Breast epithelium (tissue), 4 donors: ENCODE data around the gene ZMYM3. TPM values are rescaled to one million over a fixed set of nuclear protein-coding genes. Genes with fewer than 3 reads are reported as not detected.
"Not testable (repeated sequence)": the region's sequence is repeated elsewhere in the genome, so short reads cannot be mapped to it uniquely, and the experiment has no call there.

Experiments
- DNase-seq, 2 donors: peaks; one replicate each; pipeline ENCODE4 v3.0.0-alpha.2; 2019; ENCODE audit warnings: low spot score in 2 of 2
- H3K27ac ChIP-seq, 2 donors: fragments of 200-600 bp; sonication (generic) in 1 of 2; one replicate each; pipeline ENCODE4 v1.5.1; 2016 to 2019; ENCODE audit warnings: mild to moderate bottlenecking in 1 of 2
- H3K27me3 ChIP-seq, 2 donors: fragments of 200-600 bp; sonication (generic) in 1 of 2; one replicate each; pipeline versions ENCODE4 v1.5.1 to v1.6.0; 2017 to 2019; ENCODE audit warnings: control low read depth in 1 of 2, mild to moderate bottlenecking in 1 of 2
- H3K36me3 ChIP-seq: fragments of 200-600 bp; one replicate; pipeline ENCODE4 v1.5.1; 2019
- H3K4me1 ChIP-seq, 2 donors: fragments of 200-600 bp; sonication (generic); one replicate each; pipeline ENCODE4 v1.5.1; 2016 to 2019; ENCODE audit warnings: control low read depth in 1 of 2
- H3K4me3 ChIP-seq, 3 donors: fragments of 200-600 bp; sonication (generic); 1 replicate in 2 of 3; 2 replicates in 1 of 3; pipeline ENCODE4 v1.5.1; 2016 to 2019; ENCODE audit warnings: mild to moderate bottlenecking in 3 of 3, moderate library complexity in 2 of 3
- H3K9me3 ChIP-seq, 2 donors: fragments of 200-600 bp; sonication (generic) in 1 of 2; one replicate each; pipeline ENCODE4 v1.5.1; 2016 to 2019; ENCODE audit warnings: control low read depth in 1 of 2
- POLR2A ChIP-seq: fragments of 450-650 bp; IDR thresholded peaks from one replicate; pipeline ENCODE4 v1.6.1; 2016; ENCODE audit warnings: antibody characterized with exemption, mild to moderate bottlenecking, moderate library complexity
- POLR2AphosphoS5 ChIP-seq, 3 donors: sonication (generic); formaldehyde crosslinking; IDR thresholded peaks; one replicate each; pipeline ENCODE4 v1.6.1; 2017; ENCODE audit warnings: antibody characterized with exemption in 3 of 3
- intact Hi-C: fragments of 100-400 bp; cut with DNase I; formaldehyde crosslinking; loops from one replicate; pipeline ENCODE4 v1.15.1; 2023; ENCODE audit warnings: low total_unique reads
- total RNA-seq, 3 donors: library from RNA; depleted of rRNA; stranded (reverse); fragments of >200 nt; gene quantifications; one replicate each; pipeline ENCODE4 v1.1.0, GENCODE V29; 2016
- TF ChIP-seq, protein P1 (sequence below), 3 donors: fragments of 450-650 bp; IDR thresholded peaks; one replicate each; pipeline ENCODE4 v1.5.1; 2016 to 2017; ENCODE audit warnings: antibody characterized with exemption in 3 of 3, mild to moderate bottlenecking in 3 of 3, moderate library complexity in 3 of 3

ZMYM3 gene
- 10 to 100 TPM; 11.5 to 17.6 (median 11.5) TPM for total RNA-seq

DNA sequence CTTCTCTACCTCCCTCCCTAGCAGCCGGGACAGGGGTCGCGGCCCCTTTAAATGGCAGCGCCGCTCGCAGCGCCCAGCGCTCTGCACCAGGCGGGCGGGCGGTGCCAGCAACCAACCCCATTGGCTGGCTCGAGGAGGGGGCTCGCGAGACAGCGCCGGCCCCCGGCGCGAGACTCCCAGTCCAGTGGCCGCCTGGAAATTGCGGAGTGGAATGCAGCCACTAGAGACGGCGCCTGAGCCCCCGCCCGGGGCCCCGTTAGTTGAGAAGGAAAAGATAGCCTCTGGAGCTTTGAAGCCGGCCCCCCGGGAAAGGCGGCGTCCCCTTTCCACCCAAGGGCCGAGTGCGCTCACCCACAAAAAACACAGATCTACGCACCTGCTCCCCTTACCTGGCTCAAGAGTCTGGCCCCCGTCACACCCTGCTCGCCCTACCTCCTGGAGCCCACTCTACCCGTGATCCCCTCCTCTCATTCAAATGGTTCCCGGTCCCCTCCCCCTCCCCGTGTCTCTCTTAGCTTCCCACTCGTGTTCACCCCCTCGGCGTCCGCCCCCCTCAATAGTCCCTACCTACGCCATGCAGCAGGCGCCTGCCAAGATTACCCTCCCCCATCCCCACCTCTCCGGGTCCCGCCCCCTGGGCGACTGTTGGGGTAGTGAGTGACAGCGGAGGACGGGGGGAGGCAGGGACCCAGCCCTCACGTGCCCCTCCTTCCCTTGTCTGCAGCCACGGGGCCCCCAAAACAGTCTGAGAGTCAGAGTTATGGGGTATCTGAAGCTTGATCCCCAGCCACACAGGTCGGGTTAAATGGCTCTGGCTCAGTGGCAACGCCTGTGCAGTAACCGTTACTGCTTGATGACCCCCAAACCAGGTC is at the start of gene ZMYM3:
TSS of gene ZMYM3 (minus strand) at position 49 of the 872 bp plus-strand sequence. CDS start 885 bp downstream, outside the sequence.
- H3K4me3 ChIP-seq: peak within 1 kb of the TSS; percentile 65 to 80 (median 68)
- H3K9me3 ChIP-seq: no peaks in the 10 kb centered on the region
- peaks cover 0 to 45% of the 10 kb centered on the region in 2 donors for H3K27me3 ChIP-seq
- H3K4me1 ChIP-seq: no peaks in the 10 kb centered on the region
- DNase-seq: peak; percentile 71 to 79
- intact Hi-C loops: no loop called here
- H3K27ac ChIP-seq: peak within 1 kb of the TSS; percentile 87 to 94
- TF ChIP-seq POLR2A (no peak), POLR2AphosphoS5 (IDR thresholded peaks at IDR 0.05) (no peak)
- TF ChIP-seq, protein P1, sequence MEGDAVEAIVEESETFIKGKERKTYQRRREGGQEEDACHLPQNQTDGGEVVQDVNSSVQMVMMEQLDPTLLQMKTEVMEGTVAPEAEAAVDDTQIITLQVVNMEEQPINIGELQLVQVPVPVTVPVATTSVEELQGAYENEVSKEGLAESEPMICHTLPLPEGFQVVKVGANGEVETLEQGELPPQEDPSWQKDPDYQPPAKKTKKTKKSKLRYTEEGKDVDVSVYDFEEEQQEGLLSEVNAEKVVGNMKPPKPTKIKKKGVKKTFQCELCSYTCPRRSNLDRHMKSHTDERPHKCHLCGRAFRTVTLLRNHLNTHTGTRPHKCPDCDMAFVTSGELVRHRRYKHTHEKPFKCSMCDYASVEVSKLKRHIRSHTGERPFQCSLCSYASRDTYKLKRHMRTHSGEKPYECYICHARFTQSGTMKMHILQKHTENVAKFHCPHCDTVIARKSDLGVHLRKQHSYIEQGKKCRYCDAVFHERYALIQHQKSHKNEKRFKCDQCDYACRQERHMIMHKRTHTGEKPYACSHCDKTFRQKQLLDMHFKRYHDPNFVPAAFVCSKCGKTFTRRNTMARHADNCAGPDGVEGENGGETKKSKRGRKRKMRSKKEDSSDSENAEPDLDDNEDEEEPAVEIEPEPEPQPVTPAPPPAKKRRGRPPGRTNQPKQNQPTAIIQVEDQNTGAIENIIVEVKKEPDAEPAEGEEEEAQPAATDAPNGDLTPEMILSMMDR (IDR thresholded peaks at IDR 0.05): no peak
- H3K36me3 ChIP-seq: no peaks in the 10 kb centered on the region

DNA sequence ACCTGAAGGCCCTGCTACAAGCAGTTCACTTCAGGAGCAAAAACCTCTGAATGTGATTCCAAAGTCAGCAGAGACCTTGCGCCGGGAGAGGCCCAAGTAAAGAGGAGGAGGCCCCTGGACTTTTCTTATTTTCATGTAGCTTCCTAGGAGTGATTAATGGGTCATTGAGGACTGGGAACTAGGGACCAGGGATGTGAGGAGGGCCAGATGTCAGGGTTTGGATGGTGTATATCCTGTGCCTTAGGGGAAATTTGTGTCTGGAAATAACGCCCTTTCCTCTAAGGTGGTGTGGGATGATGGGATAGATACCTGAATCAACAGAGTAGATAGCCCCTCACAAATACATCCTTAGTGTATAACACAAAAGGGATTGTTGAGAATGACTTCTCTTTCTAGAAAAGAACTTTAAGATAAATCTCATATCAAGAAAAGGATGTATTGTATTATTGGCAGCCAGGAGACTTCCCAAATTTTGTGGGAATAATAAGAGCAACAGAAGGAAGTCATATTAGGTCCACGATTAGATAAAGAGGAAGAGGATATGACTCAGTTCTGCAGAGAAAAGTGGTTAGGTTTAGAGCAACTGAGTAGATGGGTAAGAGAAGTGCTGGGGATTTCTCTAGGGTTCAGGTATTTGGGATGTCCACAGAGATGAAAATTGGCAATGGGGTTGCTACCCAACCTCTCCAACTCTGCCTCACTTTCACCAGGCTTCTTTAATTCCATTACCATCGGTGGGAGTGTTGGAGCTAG is 48.7 kb upstream of the ZMYM3 start:
- Histone ChIP-seq H3K4me3 (no peak overlapping the region), H3K9me3 (no peaks in the 10 kb centered on the region), H3K4me1 (no peaks in the 10 kb centered on the region), H3K27ac (no peak overlapping the region), H3K36me3 (no peaks in the 10 kb centered on the region), H3K27me3 (peaks cover 0 to 30% of the 10 kb centered on the region in 2 donors)
- no peak for DNase-seq
- intact Hi-C loops: no loop called here
- TF ChIP-seq POLR2AphosphoS5 (IDR thresholded peaks at IDR 0.05): no peak

DNA sequence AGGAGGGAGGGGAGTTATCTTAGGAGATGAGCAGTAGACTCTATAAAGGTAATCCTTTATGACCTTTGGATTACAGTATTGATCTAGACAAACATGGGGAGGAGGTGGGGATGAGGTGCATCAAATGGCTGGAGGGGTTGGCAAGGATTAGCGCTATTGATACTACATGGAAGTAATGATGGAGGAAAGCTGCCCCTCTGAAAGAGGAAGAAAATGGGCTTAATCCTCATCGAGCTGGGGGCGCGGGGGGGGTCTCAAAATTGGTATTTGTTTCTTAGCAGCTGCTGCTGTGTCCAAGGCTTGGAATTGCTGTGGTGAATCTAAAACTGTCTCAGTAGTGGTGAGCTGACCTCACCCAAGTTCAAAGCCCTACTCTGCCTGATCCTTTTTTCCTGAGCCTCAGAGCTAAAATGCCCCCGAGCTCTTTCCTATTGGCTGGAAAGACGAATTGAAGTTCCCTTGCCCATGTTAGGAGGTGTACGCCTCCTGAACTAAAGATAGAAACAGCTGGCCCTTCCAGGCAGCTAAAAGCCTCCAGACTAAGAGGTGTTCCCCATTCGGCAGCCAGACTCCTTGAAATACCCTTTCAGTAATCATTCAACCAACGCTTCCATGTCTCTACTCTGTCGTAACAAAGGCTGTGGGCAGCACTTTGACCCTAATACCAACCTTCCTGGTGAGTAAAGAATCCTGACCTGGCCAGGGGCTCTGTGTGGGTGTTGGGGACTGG is 47.4 kb upstream of the ZMYM3 start, which contains the start of gene ITGB1BP2:
TSS of gene ITGB1BP2 (plus strand) at position 556 of the 730 bp plus-strand sequence. CDS start at position 613, 57 bp downstream.
- H3K9me3 ChIP-seq: no peaks in the 10 kb centered on the region
- TF ChIP-seq POLR2A (no peak), POLR2AphosphoS5 (IDR thresholded peaks at IDR 0.05) (no peak)
- TF ChIP-seq, protein P1 (IDR thresholded peaks at IDR 0.05): no peak
- DNase-seq: no peak
- peaks cover 0 to 31% of the 10 kb centered on the region in 2 donors for H3K27me3 ChIP-seq
- peaks cover 1% of the 10 kb centered on the region for H3K36me3 ChIP-seq
- peak within 1 kb of the TSS in 1 of 2 donors; percentile 23 for H3K27ac ChIP-seq
- no peaks in the 10 kb centered on the region for H3K4me1 ChIP-seq
- no peak within 1 kb of the TSS for H3K4me3 ChIP-seq
- intact Hi-C loops: no loop called here

DNA sequence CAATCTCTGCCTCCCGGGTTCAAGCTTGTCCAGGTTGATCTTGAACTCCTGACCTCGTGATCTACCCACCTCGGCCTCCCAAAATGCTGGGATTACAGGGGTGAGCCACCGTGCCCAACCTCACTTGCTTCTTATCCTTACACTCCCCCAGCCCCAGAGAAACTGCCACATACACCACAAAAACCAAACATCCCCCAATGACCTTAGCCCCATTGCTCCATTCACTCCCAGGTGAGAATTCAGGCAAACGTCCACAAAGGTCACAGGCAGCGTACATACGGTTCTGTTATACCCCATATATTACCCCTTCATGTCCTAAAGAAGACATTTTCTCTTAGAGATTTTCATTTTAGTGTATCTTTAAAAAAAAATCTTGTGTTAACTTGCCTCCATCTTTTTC is 46.6 kb upstream of the ZMYM3 start:
- H3K4me1 ChIP-seq, H3K27ac ChIP-seq, H3K9me3 ChIP-seq, intact Hi-C loops, DNase-seq, H3K36me3 ChIP-seq, H3K4me3 ChIP-seq: not testable (repeated sequence)
- peaks cover 0 to 31% of the 10 kb centered on the region in 2 donors for H3K27me3 ChIP-seq

DNA sequence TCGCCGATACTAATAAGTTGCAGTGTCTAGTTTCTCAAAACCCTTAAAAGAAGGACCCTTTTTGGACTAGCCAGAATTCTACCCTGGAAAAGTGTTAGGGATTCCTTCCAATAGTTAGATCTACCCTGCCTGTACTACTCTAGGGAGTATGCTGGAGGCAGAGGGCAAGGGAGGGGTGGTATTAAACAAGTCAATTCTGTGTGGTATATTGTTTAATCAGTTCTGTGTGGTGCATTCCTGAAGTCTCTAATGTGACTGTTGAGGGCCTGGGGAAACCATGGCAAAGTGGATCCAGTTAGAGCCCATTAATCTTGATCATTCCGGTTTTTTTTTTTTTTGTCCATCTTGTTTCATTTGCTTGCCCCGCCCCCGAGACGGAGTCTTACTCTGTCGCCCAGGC is 46.1 kb upstream of the ZMYM3 start:
- DNase-seq, H3K36me3 ChIP-seq, H3K4me3 ChIP-seq, intact Hi-C loops, H3K4me1 ChIP-seq, H3K27ac ChIP-seq, H3K9me3 ChIP-seq: not testable (repeated sequence)
- peaks cover 0 to 31% of the 10 kb centered on the region in 2 donors for H3K27me3 ChIP-seq

DNA sequence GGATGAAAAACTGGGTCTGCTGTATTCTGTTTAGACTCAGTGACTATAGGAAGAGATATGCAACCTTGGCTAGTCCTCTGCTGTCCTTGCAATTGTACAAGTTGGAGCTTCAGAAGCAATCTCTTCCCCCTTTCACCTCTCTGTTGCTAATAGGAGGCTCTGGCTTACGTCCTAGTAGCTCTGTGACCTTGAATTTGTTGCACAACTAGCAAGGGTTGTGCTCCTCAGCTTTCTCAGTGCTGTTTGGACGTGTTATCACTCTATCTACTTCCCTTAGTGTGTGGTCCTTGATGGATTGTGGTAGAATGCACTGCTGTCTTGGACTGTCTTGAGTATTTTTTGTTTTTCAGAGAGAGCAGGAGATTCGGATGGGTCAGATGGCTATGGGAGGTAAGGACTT is 44.2 kb upstream of the ZMYM3 start:
- Histone ChIP-seq H3K4me1 (no peaks in the 10 kb centered on the region), H3K27ac (no peak overlapping the region), H3K9me3 (no peaks in the 10 kb centered on the region), H3K4me3 (no peak overlapping the region), H3K36me3 (peaks cover 4% of the 10 kb centered on the region), H3K27me3 (peaks cover 0 to 24% of the 10 kb centered on the region in 2 donors)
- no peak for DNase-seq
- TF ChIP-seq POLR2AphosphoS5 (IDR thresholded peaks at IDR 0.05) (no peak), POLR2A (no peak)
- TF ChIP-seq, protein P1 (IDR thresholded peaks at IDR 0.05): no peak
- intact Hi-C loops: no loop called here
